SH-SY5Y (cell line): ENCODE results near the gene TESK1.

Experiments used
- GATA2 ChIP-seq: IDR thresholded peaks from 2 replicates; pipeline ENCODE4 v1.6.1; 2011; ENCODE audit warnings: mild to moderate bottlenecking, low read depth, low read length
- GATA3 ChIP-seq: IDR thresholded peaks from 2 replicates; pipeline ENCODE4 v1.6.1; 2011; ENCODE audit warnings: low read depth, mild to moderate bottlenecking, low read length, moderate library complexity

Gene TESK1

GRCh38 chr9:35606726-35607125 lies 1.7 kb downstream of the TESK1 start:
- TF ChIP-seq GATA2 (no peak), GATA3 (no peak)

GRCh38 chr9:35608221-35608620 lies 3.2 kb downstream of the TESK1 start:
- no peak for TF ChIP-seq GATA3
- no peak for TF ChIP-seq GATA2

- no peak for TF ChIP-seq GATA2
These were observed 4.1 kb downstream of the TESK1 start for GRCh38 chr9:35609001-35609819.

- TF ChIP-seq GATA3 (no peak), GATA2 (no peak)
These were observed 4.7 kb downstream of the TESK1 start for GRCh38 chr9:35609820-35610163.

- no peak for TF ChIP-seq GATA3
- no peak for TF ChIP-seq GATA2
These were observed 6.3 kb downstream of the TESK1 start for GRCh38 chr9:35611230-35611797.

GRCh38 chr9:35612843-35613242 lies 7.8 kb downstream of the TESK1 start:
- no peak for TF ChIP-seq GATA3
- no peak for TF ChIP-seq GATA2

GRCh38 chr9:35615981-35616680 lies 11.1 kb downstream of the TESK1 start:
- TF ChIP-seq GATA2 (no peak), GATA3 (no peak)

GRCh38 chr9:35616681-35617459 lies 11.8 kb downstream of the TESK1 start:
- TF ChIP-seq GATA2 = no peak
- no peak for TF ChIP-seq GATA3

GRCh38 chr9:35617548-35617947 lies 12.5 kb downstream of the TESK1 start:
- TF ChIP-seq GATA3 = no peak
- no peak for TF ChIP-seq GATA2

GRCh38 chr9:35618325-35618727 lies 13.3 kb downstream of the TESK1 start, which contains the start of gene CD72:
Gene CD72 (minus strand): TSS chr9:35618413. CDS start chr9:35618303, 110 bp downstream.
- TF ChIP-seq GATA3 (no peak), GATA2 (no peak)

GRCh38 chr9:35618854-35619799 lies 14.1 kb downstream of the TESK1 start:
- TF ChIP-seq GATA2 (no peak), GATA3 (no peak)

- no peak for TF ChIP-seq GATA2
- no peak for TF ChIP-seq GATA3
These were observed 14.7 kb downstream of the TESK1 start for GRCh38 chr9:35619800-35620158.

- no peak for TF ChIP-seq GATA3
- no peak for TF ChIP-seq GATA2
These were observed 22.5 kb downstream of the TESK1 start for GRCh38 chr9:35627575-35627974.
